HG02642 (cell line): ENCODE results near the gene EFCC1.
"Not testable (repeated sequence)": the region's sequence is repeated elsewhere in the genome, so short reads cannot be mapped to it uniquely, and the experiment has no call there.

Experiments used
- ATAC-seq: cut with Tn5 transposase; IDR thresholded peaks from one replicate; pipeline ENCODE4 v1.9.1; 2021; ENCODE audit warnings: mild to moderate bottlenecking; ENCODE audit not compliant: unreplicated experiment, poor library complexity

The EFCC1 gene

GRCh38 chr3:129068291-129068886 is 67.3 kb downstream of the EFCC1 start:
- no peak for ATAC-seq

GRCh38 chr3:129069313-129070085 is 68.4 kb downstream of the EFCC1 start:
- ATAC-seq = not testable (repeated sequence)

GRCh38 chr3:129070086-129070885 is 69.2 kb downstream of the EFCC1 start:
- ATAC-seq = no peak

DNA sequence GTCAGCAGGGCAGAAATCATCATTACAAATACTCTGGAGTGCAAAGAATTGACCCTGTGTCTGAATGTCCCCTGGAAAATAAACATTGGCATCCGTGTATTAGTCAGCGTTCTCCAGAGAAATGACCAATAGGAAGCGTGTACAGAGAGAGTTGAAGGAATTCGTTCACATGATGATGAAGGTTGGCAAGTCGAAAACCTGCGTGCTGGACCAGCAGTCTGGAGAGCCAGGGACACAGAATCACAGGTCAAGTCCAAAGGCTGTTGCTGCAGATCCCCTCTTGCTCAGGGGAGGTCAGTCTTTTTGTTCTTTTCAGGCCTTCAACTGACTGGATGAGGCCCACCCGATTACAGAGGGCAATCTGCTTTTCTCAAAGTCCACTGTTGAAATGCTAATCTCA is 76.1 kb downstream of the EFCC1 start:
- ATAC-seq = no peak

DNA sequence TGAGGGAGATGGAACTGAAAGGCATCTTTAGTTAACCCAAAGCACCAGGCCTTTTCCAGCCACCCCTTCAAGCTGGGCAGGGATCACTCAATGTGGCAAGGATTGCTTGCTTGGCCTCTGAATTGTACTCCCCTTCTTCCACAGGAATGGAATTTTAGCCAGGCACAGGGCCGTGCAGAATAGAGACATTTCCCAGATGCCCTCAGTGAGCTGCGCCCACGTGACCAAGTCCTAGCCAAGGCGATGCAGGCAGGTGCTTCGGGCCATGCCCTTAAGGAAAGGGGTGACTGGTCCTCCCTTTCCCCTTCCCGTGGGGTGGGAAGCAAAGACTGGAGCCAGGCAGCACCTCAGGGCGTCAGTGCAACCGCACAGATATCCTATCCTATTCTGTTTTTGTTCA is 77.4 kb downstream of the EFCC1 start:
- ATAC-seq = no peak

- ATAC-seq = no peak
These were observed 80.4 kb downstream of the EFCC1 start for GRCh38 chr3:129081503-129081902.

GRCh38 chr3:129082026-129082425 is 80.9 kb downstream of the EFCC1 start:
- ATAC-seq = no peak

GRCh38 chr3:129084501-129084900 is 83.4 kb downstream of the EFCC1 start:
- ATAC-seq = no peak

DNA sequence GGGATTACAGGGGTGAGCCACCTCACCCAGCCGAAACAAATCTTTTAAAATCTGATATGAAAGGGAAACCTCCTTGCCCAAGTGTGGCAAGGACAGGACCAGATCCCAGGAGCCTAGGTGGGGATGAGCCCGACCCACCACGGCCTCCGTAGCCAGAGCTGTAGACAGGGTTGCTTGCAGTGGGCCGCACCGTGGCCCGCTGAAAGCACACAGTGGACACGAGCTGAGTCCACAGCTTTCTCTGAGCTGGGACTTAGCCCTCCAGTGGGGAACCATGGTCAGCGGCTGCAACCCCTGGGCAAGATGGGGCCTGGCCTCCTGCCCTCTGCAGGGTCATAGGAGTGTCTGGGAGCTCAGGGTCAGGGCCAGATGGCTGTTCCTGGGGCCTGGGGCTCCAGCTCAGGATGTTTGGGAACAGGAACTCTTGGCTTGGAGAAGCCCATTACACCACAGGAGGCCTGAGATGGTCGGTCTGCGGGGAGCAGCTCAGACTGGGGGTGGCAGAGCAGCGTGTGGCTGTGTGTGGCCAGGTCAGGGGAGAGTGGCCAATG is 84.1 kb downstream of the EFCC1 start:
- ATAC-seq = no peak

DNA sequence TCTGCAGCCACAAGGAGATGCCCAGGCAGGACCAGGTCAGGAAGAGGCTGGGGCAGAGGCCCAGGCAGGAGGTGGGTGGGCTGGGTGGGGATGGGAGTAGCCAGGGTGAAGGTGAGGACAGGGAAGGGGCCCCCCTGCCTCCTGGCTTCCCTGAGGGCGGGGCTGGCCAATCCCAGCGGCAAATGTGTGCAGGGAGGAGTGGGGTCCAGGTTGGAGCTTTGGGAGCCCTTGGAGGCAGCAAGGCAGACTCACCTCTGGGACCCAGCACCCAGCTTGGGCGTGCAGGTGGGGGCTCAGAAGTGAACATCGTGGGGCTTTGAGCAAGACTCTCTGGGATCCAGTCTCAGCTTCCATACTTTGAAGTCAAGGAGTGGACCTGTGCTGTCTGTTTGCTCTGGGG is 84.7 kb downstream of the EFCC1 start:
- no peak for ATAC-seq

DNA sequence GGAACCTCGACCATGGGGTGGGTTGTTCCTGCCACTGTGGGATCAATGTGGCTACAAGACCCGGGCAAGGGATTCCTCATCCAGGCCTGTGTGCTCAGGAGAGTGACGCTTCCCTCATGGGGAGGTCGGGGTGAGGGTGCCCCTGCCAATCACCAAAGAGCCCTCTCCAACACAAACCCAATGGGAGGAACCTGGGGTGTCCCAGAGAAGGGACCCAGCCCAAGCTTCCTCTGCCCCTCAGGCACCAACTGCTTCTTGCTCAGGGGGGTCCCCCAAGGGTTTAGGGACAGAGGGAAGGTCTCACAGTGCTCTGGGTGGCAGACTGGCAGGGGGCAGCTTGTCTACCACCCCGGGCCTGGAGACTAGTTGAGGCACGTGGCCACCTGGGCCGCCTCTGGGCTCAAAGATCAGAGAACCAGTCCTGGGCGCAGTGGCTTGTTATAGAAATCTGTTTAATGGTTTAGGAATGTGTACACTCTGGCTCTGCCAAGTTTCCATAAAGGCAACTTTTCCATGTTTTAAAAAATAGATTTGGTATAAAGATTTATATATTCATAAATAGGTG is 86.1 kb downstream of the EFCC1 start:
- no peak for ATAC-seq

DNA sequence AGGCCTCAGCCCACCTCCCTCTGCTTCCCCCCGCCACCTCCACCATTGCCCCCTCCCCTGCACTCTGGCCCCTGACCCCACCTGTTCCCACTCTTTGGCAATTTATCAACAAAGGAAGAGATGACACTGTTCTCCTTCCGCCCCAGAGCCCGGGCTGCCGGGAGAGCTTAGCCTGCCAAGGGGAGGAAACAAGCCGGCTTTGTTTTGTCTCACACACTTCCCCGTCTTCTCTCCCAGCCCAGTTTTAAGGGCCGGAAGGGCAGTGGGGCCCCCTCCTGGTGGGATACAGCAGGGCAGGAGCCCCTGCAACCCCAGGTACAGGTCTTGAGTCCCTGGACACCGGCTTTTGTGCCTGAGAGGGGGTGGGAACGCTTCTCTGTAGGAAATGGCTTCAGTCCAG is 86.8 kb downstream of the EFCC1 start:
- not testable (repeated sequence) for ATAC-seq

GRCh38 chr3:129088312-129088711 is 87.2 kb downstream of the EFCC1 start:
- not testable (repeated sequence) for ATAC-seq
